ENCODE results near the gene PRC1.
"Not testable (repeated sequence)": the region's sequence is repeated elsewhere in the genome, so short reads cannot be mapped to it uniquely, and the experiment has no call there.

The PRC1 gene

DNA sequence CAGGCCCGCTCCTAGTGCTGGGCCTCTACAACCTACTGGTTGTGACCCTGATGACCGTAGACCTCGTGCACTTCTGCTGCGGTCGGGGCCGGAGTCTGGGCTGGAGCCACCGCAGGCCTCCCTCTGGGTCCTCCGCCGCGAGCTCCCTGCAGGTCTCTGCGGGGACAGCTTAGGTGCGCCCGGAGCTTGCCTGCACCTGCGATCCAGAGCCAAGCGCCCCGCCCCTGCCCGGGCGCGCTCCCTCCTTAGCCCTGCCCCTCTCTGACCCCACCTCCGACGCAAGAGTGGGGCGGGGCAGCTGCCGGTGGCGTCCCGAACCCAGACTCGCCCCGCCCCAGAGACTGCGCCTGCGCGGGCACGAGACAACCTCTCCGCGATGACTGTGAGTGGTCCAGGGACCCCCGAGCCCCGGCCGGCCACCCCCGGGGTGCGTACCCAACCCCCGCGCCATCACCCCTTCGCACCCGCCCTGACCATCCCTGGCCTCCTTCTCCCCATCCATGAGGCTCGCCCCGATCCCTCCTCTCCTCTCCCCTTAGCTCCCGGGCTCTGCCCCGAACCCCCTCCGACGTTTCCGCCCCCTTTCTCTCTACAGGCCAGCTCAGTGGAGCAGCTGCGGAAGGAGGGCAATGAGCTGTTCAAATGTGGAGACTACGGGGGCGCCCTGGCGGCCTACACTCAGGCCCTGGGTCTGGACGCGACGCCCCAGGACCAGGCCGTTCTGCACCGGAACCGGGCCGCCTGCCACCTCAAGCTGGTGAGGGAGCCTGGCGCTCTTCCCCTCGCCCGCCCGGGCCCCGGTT lies 59.2 kb downstream of the PRC1 start, which contains the start of gene UNC45A:
UNC45A (plus strand) TSS at position 337 of the 803 bp plus-strand sequence; CDS start at position 377, 40 bp downstream.
- DNase-seq (ENCODE audit: low spot score in 2 of 2) (peak; percentile 93 to 97), ATAC-seq (peak; percentile 83)
- Mint-ChIP-seq H3K36me3 (peaks cover 68% of the 10 kb centered on the region), H3K27ac (peak within 1 kb of the TSS; percentile 94), H3K4me3 (peak within 1 kb of the TSS; percentile 91), H3K9me3 (no peaks in the 10 kb centered on the region), H3K4me1 (peaks cover 54% of the 10 kb centered on the region)

GRCh38 chr15:90934256-90934948 lies 59.9 kb downstream of the PRC1 start:
- H3K27ac Mint-ChIP-seq, result peak overlapping the region; percentile 94
- H3K9me3 Mint-ChIP-seq, result no peaks in the 10 kb centered on the region
- peaks cover 61% of the 10 kb centered on the region for H3K36me3 Mint-ChIP-seq
- DNase-seq (ENCODE audit: low spot score in 2 of 2) (peak; percentile 74 to 93), ATAC-seq (peak; percentile 57)
- peak overlapping the region; percentile 91 for H3K4me3 Mint-ChIP-seq
- H3K4me1 Mint-ChIP-seq, result peaks cover 54% of the 10 kb centered on the region

GRCh38 chr15:90933301-90933700 lies 61.0 kb downstream of the PRC1 start:
- no peaks in the 10 kb centered on the region for H3K9me3 Mint-ChIP-seq
- no peak for DNase-seq (ENCODE audit: low spot score in 2 of 2)
- peaks cover 54% of the 10 kb centered on the region for H3K4me1 Mint-ChIP-seq
- peaks cover 50% of the 10 kb centered on the region for H3K36me3 Mint-ChIP-seq
- peak overlapping the region; percentile 89 for H3K4me3 Mint-ChIP-seq
- no peak for ATAC-seq
- H3K27ac Mint-ChIP-seq, result peak overlapping the region; percentile 94

DNA sequence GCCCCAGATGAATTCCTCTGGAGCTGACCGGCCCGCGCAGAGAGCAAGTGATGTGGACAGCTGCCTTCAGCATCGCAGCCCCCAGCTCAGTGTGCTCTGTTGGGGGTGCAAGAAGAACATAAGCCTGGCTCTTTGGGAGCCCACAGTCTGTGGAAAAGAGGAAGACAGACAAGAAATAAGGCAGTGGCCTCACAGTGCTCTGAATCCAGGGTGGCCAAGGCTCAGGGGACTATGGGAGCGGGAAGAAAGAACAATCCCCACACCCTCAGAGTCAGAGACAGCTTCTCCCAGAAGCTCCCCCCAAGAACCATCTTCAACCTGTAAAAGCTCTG lies 61.7 kb downstream of the PRC1 start:
- ATAC-seq, result no peak

DNA sequence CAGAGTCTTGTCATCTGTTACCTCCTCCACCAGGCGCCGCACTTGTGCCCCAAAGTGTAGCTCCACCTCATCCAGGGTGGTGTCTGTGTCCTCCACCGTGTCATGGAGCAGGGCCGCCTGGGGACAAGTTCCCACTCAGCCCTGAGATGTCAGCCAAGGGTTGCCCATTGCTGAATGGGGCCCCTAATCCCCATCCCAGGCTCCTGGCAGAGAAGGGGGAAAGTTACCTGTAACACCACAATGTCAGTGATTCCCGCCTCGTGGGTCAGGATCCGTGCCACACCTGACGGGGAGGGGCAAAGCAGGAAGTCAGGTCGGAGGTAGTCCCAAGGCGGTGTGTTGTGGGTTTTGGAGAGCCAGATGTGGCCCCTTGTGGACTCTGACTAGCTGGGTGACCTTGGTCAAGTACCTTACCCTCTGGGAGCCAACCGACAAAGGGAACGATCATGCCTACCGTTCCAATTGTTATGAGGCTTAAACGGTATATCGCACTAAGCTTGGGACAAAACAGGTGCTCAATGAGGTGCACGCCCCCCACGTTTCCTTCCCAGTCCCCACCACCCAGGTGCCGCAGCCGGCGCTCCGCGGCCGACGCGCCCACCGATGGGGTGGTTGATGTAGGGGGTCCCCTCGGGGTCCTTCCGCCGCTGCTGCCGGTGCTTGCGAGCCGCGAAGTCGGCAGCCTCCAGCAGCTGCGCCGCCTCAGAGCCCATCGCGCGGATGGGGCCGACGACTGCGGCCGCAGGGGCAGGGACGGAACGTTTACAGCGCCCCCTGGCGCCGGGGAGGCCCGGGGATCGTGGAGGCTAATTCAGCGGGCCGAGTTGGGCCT lies 62.3 kb downstream of the PRC1 start, which contains the start of gene HDDC3:
HDDC3 (minus strand) TSS at position 722 of the 832 bp plus-strand sequence; CDS start at position 713, 9 bp downstream.
- peak; percentile 74 for ATAC-seq
- DNase-seq (ENCODE audit: low spot score in 2 of 2), result peak; percentile 98
- peaks cover 38% of the 10 kb centered on the region for H3K36me3 Mint-ChIP-seq
- H3K4me1 Mint-ChIP-seq, result peaks cover 54% of the 10 kb centered on the region
- no peaks in the 10 kb centered on the region for H3K9me3 Mint-ChIP-seq
- peak within 1 kb of the TSS; percentile 96 for H3K27ac Mint-ChIP-seq
- peak within 1 kb of the TSS; percentile 89 for H3K4me3 Mint-ChIP-seq

More for the DNA sequence above, 61.7 kb downstream of the PRC1 start:
- Mint-ChIP-seq H3K36me3 (peaks cover 43% of the 10 kb centered on the region), H3K9me3 (no peaks in the 10 kb centered on the region), H3K4me1 (peaks cover 54% of the 10 kb centered on the region), H3K27ac (peak overlapping the region; percentile 96), H3K4me3 (peak overlapping the region; percentile 89)
- DNase-seq (ENCODE audit: low spot score in 2 of 2), result no peak

GRCh38 chr15:90931575-90931827 lies 62.8 kb downstream of the PRC1 start:
- no peak for DNase-seq (ENCODE audit: low spot score in 2 of 2)
- Mint-ChIP-seq H3K4me3 (peak overlapping the region; percentile 89), H3K4me1 (peaks cover 50% of the 10 kb centered on the region), H3K9me3 (no peaks in the 10 kb centered on the region), H3K27ac (peak overlapping the region; percentile 96), H3K36me3 (peaks cover 33% of the 10 kb centered on the region)
- ATAC-seq, result no peak

DNA sequence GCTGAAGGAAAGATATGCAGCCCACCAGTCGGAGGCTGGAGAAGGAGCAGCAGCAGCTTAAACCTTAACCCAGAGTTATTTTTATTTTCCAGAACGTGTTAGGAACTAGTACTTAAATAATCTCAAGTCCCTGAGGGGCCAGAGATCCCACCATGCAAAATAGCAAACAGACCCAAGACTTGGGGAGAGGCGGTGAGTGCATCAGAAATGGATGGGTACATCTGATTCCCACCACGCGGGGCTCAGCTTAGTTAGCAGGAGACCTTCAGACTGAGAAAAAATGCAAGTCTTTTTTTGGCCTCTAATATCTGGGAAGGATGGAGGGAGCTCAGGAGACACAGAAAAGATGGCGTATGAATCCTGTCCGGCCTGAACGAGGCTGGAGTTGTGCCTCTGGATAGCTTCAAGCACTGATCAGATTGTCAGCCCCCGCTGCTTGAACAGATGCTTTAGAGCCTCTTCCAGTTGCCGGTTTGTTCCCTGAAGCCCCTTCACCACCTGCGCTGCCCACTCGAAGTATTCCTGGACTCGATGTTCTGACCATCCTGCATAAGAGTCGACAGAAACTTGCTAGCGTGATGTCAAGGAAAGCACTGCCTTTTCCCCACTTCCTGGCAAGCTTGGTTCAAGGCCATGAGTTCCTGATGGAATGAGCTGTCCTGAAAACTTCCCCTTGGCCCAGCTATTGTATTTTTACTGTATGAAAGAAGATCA lies 63.3 kb downstream of the PRC1 start:
- peaks cover 28% of the 10 kb centered on the region for H3K36me3 Mint-ChIP-seq
- H3K27ac Mint-ChIP-seq, result peak overlapping the region; percentile 96
- peaks cover 46% of the 10 kb centered on the region for H3K4me1 Mint-ChIP-seq
- peak overlapping the region; percentile 89 for H3K4me3 Mint-ChIP-seq
- DNase-seq (ENCODE audit: low spot score in 2 of 2) (no peak), ATAC-seq (no peak)
- H3K9me3 Mint-ChIP-seq, result no peaks in the 10 kb centered on the region

GRCh38 chr15:90929246-90930019 lies 64.9 kb downstream of the PRC1 start:
- peaks cover 21% of the 10 kb centered on the region for H3K36me3 Mint-ChIP-seq
- no peak for DNase-seq (ENCODE audit: low spot score in 2 of 2)
- H3K4me1 Mint-ChIP-seq, result peaks cover 37% of the 10 kb centered on the region
- H3K27ac Mint-ChIP-seq, result peak overlapping the region; percentile 96
- H3K4me3 Mint-ChIP-seq, result peak overlapping the region; percentile 89
- no peaks in the 10 kb centered on the region for H3K9me3 Mint-ChIP-seq
- ATAC-seq, result no peak

DNA sequence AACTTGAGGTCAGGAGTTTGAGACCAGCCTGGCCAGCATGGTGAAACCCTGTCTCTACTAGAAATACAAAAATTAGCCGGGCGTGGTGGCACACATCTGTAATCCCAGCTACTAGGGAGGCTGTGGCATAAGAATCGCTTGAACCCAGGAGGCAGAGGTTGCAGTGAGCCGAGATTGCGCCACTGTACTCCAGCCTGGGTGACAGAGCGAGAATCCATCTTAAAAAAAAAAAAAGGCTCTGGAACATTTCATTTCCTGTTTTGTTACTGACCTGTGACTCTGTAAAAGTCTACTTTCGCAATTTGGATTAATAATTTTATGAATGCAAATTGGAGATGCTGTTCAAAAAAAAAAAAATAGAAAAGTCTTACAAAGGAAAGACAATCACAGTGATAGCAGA lies 66.2 kb downstream of the PRC1 start:
- not testable (repeated sequence) for DNase-seq (ENCODE audit: low spot score in 2 of 2); H3K4me3 Mint-ChIP-seq; H3K27ac Mint-ChIP-seq; ATAC-seq; H3K9me3 Mint-ChIP-seq
- peaks cover 32% of the 10 kb centered on the region for H3K4me1 Mint-ChIP-seq
- peaks cover 26% of the 10 kb centered on the region for H3K36me3 Mint-ChIP-seq

- not testable (repeated sequence) for DNase-seq (ENCODE audit: low spot score in 2 of 2); ATAC-seq; H3K9me3 Mint-ChIP-seq; H3K27ac Mint-ChIP-seq; H3K4me3 Mint-ChIP-seq
- H3K4me1 Mint-ChIP-seq, result peaks cover 32% of the 10 kb centered on the region
- peaks cover 29% of the 10 kb centered on the region for H3K36me3 Mint-ChIP-seq
These were observed 67.6 kb downstream of the PRC1 start for GRCh38 chr15:90926766-90927165.

GRCh38 chr15:90924375-90924774 lies 70.0 kb downstream of the PRC1 start:
- Mint-ChIP-seq H3K36me3 (peaks cover 44% of the 10 kb centered on the region), H3K4me3 (peak overlapping the region; percentile 18), H3K27ac (peak overlapping the region; percentile 80)

DNA sequence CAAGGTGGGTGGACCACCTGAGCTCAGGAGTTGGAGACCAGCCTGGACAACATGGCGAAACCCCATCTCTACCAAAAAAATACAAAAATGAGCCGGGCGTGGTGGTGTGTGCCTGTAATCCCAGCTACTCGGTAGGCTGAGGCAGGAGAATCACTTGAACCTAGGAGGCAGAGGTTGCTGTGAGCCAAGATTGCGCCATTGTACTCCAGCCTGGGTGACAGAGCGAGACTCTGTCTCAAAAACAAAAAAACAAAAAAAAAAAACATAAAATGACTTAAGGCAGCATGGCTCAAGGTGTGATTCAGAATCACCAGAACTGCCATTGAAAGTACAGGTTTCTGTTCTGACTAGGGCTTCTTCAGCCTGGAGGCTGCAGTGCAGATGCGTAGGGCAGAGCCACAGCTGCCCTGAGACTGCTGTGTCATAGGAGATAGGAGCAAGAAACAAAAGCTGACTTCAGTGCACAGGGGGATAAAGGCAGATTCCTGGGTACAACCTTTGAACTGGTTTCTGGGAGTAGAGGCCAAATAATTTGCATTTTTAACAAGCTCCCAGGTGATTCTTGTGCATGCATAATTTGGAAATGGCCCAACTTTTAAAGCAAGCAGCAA lies 71.5 kb downstream of the PRC1 start:
- not testable (repeated sequence) for DNase-seq (ENCODE audit: low spot score in 2 of 2); H3K4me3 Mint-ChIP-seq; H3K9me3 Mint-ChIP-seq
- peak; percentile 97 for ATAC-seq
- peak overlapping the region; percentile 80 for H3K27ac Mint-ChIP-seq
- peaks cover 25% of the 10 kb centered on the region for H3K4me1 Mint-ChIP-seq
- peaks cover 60% of the 10 kb centered on the region for H3K36me3 Mint-ChIP-seq

More at GRCh38 chr15:90924375-90924774, 70.0 kb downstream of the PRC1 start:
- DNase-seq (ENCODE audit: low spot score in 2 of 2) (no peak), ATAC-seq (peak; percentile 79)
- H3K4me1 Mint-ChIP-seq, result peaks cover 25% of the 10 kb centered on the region
- no peaks in the 10 kb centered on the region for H3K9me3 Mint-ChIP-seq

DNA sequence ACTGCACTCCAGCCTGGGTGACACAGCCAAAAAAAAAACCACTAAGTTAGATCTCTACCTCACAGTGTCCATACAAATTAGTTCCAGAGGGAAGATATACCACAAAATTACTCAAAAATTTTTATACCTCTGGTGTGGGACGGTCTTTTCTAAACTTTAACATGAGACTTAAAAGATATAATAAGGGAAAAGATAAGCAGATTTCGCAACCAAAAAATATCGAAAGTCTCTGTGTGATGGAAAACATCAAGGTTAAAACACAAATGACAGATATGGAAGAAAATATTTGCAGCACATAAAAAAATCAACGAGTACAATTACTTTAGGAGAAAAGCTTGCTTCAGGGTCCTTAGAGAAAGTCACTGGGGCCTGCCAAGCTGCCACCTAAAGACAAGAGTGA lies 72.4 kb downstream of the PRC1 start:
- H3K9me3 Mint-ChIP-seq, result no peaks in the 10 kb centered on the region
- no peak overlapping the region for H3K4me3 Mint-ChIP-seq
- ATAC-seq (no peak), DNase-seq (ENCODE audit: low spot score in 2 of 2) (no peak)
- no peak overlapping the region for H3K27ac Mint-ChIP-seq
- H3K4me1 Mint-ChIP-seq, result peaks cover 25% of the 10 kb centered on the region
- peaks cover 69% of the 10 kb centered on the region for H3K36me3 Mint-ChIP-seq

DNA sequence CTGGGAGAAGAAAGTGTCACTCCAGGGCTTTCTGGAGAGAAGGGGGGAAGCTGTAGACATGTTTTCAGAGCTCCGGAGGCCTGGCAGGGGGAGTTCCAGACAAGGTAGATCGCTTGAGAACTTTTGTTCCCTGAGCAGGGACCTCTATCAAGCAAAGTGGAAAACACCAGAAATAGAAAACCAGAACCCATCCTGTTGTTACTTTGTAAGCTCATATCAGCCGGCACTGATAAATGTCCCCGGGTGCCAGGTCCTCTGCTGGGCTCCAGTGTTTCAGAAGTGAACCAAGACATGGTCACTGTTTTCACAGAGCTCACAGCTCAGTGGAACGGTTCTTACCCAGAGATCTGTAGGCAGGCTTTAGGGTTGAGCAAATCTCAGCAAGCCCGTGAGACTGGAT lies 75.5 kb downstream of the PRC1 start:
- Mint-ChIP-seq H3K4me1 (peaks cover 22% of the 10 kb centered on the region), H3K4me3 (no peak overlapping the region), H3K9me3 (no peaks in the 10 kb centered on the region), H3K27ac (no peak overlapping the region), H3K36me3 (peaks cover 94% of the 10 kb centered on the region)
- DNase-seq (ENCODE audit: low spot score in 2 of 2) (no peak), ATAC-seq (no peak)
